Measurements from ENCODE around the gene FREM1.

GRCh38 chr9:14747111-14747510, 163.1 kb downstream of the FREM1 start:
- TF ChIP-seq, protein P1, sequence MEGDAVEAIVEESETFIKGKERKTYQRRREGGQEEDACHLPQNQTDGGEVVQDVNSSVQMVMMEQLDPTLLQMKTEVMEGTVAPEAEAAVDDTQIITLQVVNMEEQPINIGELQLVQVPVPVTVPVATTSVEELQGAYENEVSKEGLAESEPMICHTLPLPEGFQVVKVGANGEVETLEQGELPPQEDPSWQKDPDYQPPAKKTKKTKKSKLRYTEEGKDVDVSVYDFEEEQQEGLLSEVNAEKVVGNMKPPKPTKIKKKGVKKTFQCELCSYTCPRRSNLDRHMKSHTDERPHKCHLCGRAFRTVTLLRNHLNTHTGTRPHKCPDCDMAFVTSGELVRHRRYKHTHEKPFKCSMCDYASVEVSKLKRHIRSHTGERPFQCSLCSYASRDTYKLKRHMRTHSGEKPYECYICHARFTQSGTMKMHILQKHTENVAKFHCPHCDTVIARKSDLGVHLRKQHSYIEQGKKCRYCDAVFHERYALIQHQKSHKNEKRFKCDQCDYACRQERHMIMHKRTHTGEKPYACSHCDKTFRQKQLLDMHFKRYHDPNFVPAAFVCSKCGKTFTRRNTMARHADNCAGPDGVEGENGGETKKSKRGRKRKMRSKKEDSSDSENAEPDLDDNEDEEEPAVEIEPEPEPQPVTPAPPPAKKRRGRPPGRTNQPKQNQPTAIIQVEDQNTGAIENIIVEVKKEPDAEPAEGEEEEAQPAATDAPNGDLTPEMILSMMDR (IDR thresholded peaks at IDR 0.05): no peak
- no peak for TF ChIP-seq ZFX (IDR thresholded peaks at IDR 0.05; ENCODE audit: borderline replicate concordance)

All from 22Rv1 (cell line).